ENCODE results near the gene ZBTB3. TPM values are rescaled to one million over a fixed set of nuclear protein-coding genes. Genes with fewer than 3 reads are reported as not detected.
"Not testable (repeated sequence)": the region's sequence is repeated elsewhere in the genome, so short reads cannot be mapped to it uniquely, and the experiment has no call there.

Gene ZBTB3
- polyA plus RNA-seq, 2 of the 4 experiments (the other 2 are of a cell fraction): 2.0 to 3.1 TPM

- WGBS (ENCODE audit: missing lambda C conversion rate): 56% methylated on average over 6 of the region's 7 CpGs
- CTCF ChIA-PET: interaction anchor here (0.7 to 5.3 kb wide), 10 partner anchors 11 to 317 kb away, joined by 3 to 39 read pairs (median 5); partner anchors contain the start of gene LRRN4CL
- POLR2A ChIA-PET: interaction anchor here (1.1 to 6.1 kb wide), 7 partner anchors 22 to 136 kb away, joined by 4 to 64 read pairs (median 7); partner anchors contain the start of genes C11orf98, CSKMT, HNRNPUL2 and LBHD1
- H3K4me1 ChIP-seq: peaks cover 26% of the 10 kb centered on the region
- ATAC-seq (peak; percentile 2 to 9; a peak in 3 of 6 replicates), FAIRE-seq (no peak), DNase-seq (ENCODE audit: low read depth in 1 of 2, low spot score in 1 of 2) (peak in 1 of 2 experiments; percentile 49)
- no peaks in the 10 kb centered on the region for H3K9me3 ChIP-seq
- peak overlapping the region; percentile 69 for H3K4me3 ChIP-seq
- peak overlapping the region; percentile 80 to 92 for H3K27ac ChIP-seq
- H3K4me2 ChIP-seq: peak overlapping the region; percentile 78
- TF ChIP-seq CBX2 (IDR thresholded peaks at IDR 0.05; ENCODE audit: borderline replicate concordance, low read depth) (no peak), ZSCAN20 (CRISPR knock-in tag; IDR thresholded peaks at IDR 0.05) (no peak), ELK1 (IDR thresholded peaks at IDR 0.05; ENCODE audit: low read depth, low read length) (no peak), FOSB (CRISPR knock-in tag; IDR thresholded peaks at IDR 0.05) (no peak), RAD21 (conservative IDR thresholded peaks at IDR 0.05 in 1 of 2, IDR thresholded peaks at IDR 0.05 in 1 of 2) (no peak), RARB (CRISPR knock-in tag; IDR thresholded peaks at IDR 0.05) (no peak), RFX5 (IDR thresholded peaks at IDR 0.05) (no peak)
Measured at GRCh38 chr11:62705413-62705812, 48.5 kb downstream of the ZBTB3 start.

DNA sequence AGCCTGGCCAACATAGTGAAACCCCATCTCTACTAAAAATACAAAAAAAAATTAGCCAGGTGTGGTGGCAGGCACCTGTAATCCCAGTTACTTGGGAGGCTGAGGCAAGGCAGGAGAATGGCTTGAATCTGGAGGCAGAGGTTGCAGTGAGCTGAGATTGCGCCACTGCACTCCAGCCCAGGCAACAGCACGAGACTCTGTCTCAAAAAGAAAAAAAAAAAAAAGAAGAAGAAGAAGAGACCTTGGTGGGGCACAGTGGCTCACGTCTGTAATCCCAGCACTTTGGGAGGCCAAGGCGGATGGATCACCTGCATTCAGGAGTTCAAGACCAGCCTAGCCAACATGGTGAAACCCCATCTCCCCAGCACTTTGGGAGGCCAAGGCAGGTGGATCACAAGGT is 50.0 kb downstream of the ZBTB3 start:
- WGBS (ENCODE audit: missing lambda C conversion rate): 98% methylated on average over 4 of the region's 4 CpGs
- not testable (repeated sequence) for H3K27ac ChIP-seq; H3K4me2 ChIP-seq; H3K9me3 ChIP-seq; ATAC-seq; H3K4me3 ChIP-seq; FAIRE-seq; DNase-seq (ENCODE audit: low read depth in 1 of 2, low spot score in 1 of 2)
- CTCF ChIA-PET: interaction anchor here (1.1 to 4.5 kb wide), 6 partner anchors 10 to 66 kb away, joined by 3 to 39 read pairs (median 6); partner anchors contain the start of gene LRRN4CL
- H3K4me1 ChIP-seq: peaks cover 18% of the 10 kb centered on the region
- POLR2A ChIA-PET: interaction anchor here (1.1 kb wide), 1 partner anchor 32 kb away, joined by 3 read pairs; the partner anchor contains the start of gene LBHD1

DNA sequence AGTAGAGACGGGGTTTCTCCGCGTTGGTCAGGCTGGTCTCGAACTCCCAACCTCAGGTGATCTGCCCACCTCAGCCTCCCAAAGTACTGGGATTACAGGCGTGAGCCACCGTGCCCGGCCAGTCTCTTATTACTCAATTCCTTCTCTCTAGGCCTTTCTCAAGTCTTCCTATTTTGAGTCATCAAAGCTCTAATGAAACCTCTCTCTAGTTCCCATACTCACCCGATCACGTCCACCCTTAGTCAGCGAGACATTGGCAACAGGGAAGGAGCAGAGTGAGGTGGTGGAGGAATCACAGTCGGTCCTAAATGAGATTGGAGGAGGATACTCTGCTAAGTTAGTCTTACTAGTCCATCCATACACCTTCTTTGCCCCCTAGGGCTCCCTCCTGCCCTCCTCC is 51.7 kb downstream of the ZBTB3 start:
- DNase-seq (ENCODE audit: low read depth in 1 of 2, low spot score in 1 of 2) (no peak), FAIRE-seq (no peak), ATAC-seq (no peak)
- WGBS (ENCODE audit: missing lambda C conversion rate): 93% methylated on average over 11 of the region's 11 CpGs
- POLR2A ChIA-PET: interaction anchor here (1.6 to 1.8 kb wide), 2 partner anchors 25 to 37 kb away, joined by 4 to 6 read pairs; partner anchors contain the start of genes C11orf98, CSKMT, HNRNPUL2 and TTC9C
- no peaks in the 10 kb centered on the region for H3K9me3 ChIP-seq
- TF ChIP-seq ATOH8 (CRISPR knock-in tag; IDR thresholded peaks at IDR 0.05; ENCODE audit: low read depth) (no peak), GATA3 (IDR thresholded peaks at IDR 0.05; ENCODE audit: borderline replicate concordance) (no peak), PHF8 (IDR thresholded peaks at IDR 0.05; ENCODE audit: borderline replicate concordance, low read depth) (no peak)
- H3K27ac ChIP-seq: no peak overlapping the region
- CTCF ChIA-PET: interaction anchor here (1.1 to 4.5 kb wide), 4 partner anchors 8 to 21 kb away, joined by 3 to 39 read pairs (median 10); no protein-coding TSS in a partner anchor
- no peak overlapping the region for H3K4me2 ChIP-seq
- H3K4me1 ChIP-seq: peaks cover 12% of the 10 kb centered on the region
- H3K4me3 ChIP-seq: no peak overlapping the region

Small RNA genes lying within 50 kb of the gene (small RNA-seq; reads per million reads assigned to genes)
- gene MIR6514: 0 to 1.4 (median 0.13) reads per million in 6 experiments

Other genes with a start within 250 kb of the ZBTB3 start
- 82.0 and 98.0 TPM in 2 replicates for gene AHNAK, start 207.4 kb downstream of the ZBTB3 start, polyA plus RNA-seq (2011; rRNA removed)
- gene AHNAK, start 207.4 kb downstream of the ZBTB3 start, polyA plus RNA-seq (2017; fragmentation: RNase III; extraction: RNeasy Plus Mini Kit Qiagen cat#74134 plus additional on column Dnase treatment): 41.5 to 62.9 TPM (median 43.3 TPM) in 3 replicates
- 1,728 and 1,795 TPM in 2 replicates for gene EEF1G, start 180.3 kb downstream of the ZBTB3 start, polyA plus RNA-seq (2011; rRNA removed)
- 1,570 to 1,588 TPM (median 1,580 TPM) in 3 replicates for gene EEF1G, start 180.3 kb downstream of the ZBTB3 start, polyA plus RNA-seq (2017; fragmentation: RNase III; extraction: RNeasy Plus Mini Kit Qiagen cat#74134 plus additional on column Dnase treatment)
- gene TUT1, start 162.6 kb downstream of the ZBTB3 start, polyA plus RNA-seq (2011; rRNA removed): 12.9 and 15.5 TPM in 2 replicates
- 9.9 to 11.7 TPM (median 11.1 TPM) in 3 replicates for gene TUT1, start 162.6 kb downstream of the ZBTB3 start, polyA plus RNA-seq (2017; fragmentation: RNase III; extraction: RNeasy Plus Mini Kit Qiagen cat#74134 plus additional on column Dnase treatment)
- 21.8 and 44.3 TPM in 2 replicates for gene MTA2, start 152.3 kb downstream of the ZBTB3 start, polyA plus RNA-seq (2011; rRNA removed)
- 79.3 to 85.0 TPM (median 84.5 TPM) in 3 replicates for gene MTA2, start 152.3 kb downstream of the ZBTB3 start, polyA plus RNA-seq (2017; fragmentation: RNase III; extraction: RNeasy Plus Mini Kit Qiagen cat#74134 plus additional on column Dnase treatment)
- 15.2 and 19.7 TPM in 2 replicates for gene EML3, start 141.4 kb downstream of the ZBTB3 start, polyA plus RNA-seq (2011; rRNA removed)
- gene EML3, start 141.4 kb downstream of the ZBTB3 start, polyA plus RNA-seq (2017; fragmentation: RNase III; extraction: RNeasy Plus Mini Kit Qiagen cat#74134 plus additional on column Dnase treatment): 21.4 to 28.0 TPM (median 27.2 TPM) in 3 replicates
- 0.92 and 1.6 TPM in 2 replicates for gene ROM1, start 140.9 kb downstream of the ZBTB3 start, polyA plus RNA-seq (2011; rRNA removed)
- gene ROM1, start 140.9 kb downstream of the ZBTB3 start, polyA plus RNA-seq (2017; fragmentation: RNase III; extraction: RNeasy Plus Mini Kit Qiagen cat#74134 plus additional on column Dnase treatment): 2.8 to 3.7 TPM (median 3.2 TPM) in 3 replicates
- gene B3GAT3, start 132.2 kb downstream of the ZBTB3 start, polyA plus RNA-seq (2011; rRNA removed): 19.0 and 20.5 TPM in 2 replicates
- 38.1 to 41.0 TPM (median 40.9 TPM) in 3 replicates for gene B3GAT3, start 132.2 kb downstream of the ZBTB3 start, polyA plus RNA-seq (2017; fragmentation: RNase III; extraction: RNeasy Plus Mini Kit Qiagen cat#74134 plus additional on column Dnase treatment)
- gene GANAB, start 107.5 kb downstream of the ZBTB3 start, polyA plus RNA-seq (2011; rRNA removed): 215 and 308 TPM in 2 replicates
- 206 to 220 TPM (median 214 TPM) in 3 replicates for gene GANAB, start 107.5 kb downstream of the ZBTB3 start, polyA plus RNA-seq (2017; fragmentation: RNase III; extraction: RNeasy Plus Mini Kit Qiagen cat#74134 plus additional on column Dnase treatment)
- gene INTS5, start 100.9 kb downstream of the ZBTB3 start, polyA plus RNA-seq (2011; rRNA removed): 9.7 and 12.3 TPM in 2 replicates
- gene INTS5, start 100.9 kb downstream of the ZBTB3 start, polyA plus RNA-seq (2017; fragmentation: RNase III; extraction: RNeasy Plus Mini Kit Qiagen cat#74134 plus additional on column Dnase treatment): 11.2 to 11.8 TPM (median 11.3 TPM) in 3 replicates
- gene C11orf98, start 89.0 kb downstream of the ZBTB3 start, polyA plus RNA-seq (2011; rRNA removed): 89.1 and 91.7 TPM in 2 replicates
- gene C11orf98, start 89.0 kb downstream of the ZBTB3 start, polyA plus RNA-seq (2017; fragmentation: RNase III; extraction: RNeasy Plus Mini Kit Qiagen cat#74134 plus additional on column Dnase treatment): 128 to 161 TPM (median 140 TPM) in 3 replicates
- gene CSKMT, start 88.8 kb downstream of the ZBTB3 start, polyA plus RNA-seq (2011; rRNA removed): 5.4 and 5.7 TPM in 2 replicates
- 12.9 to 18.2 TPM (median 14.3 TPM) in 3 replicates for gene CSKMT, start 88.8 kb downstream of the ZBTB3 start, polyA plus RNA-seq (2017; fragmentation: RNase III; extraction: RNeasy Plus Mini Kit Qiagen cat#74134 plus additional on column Dnase treatment)
- gene UQCC3, start 82.5 kb downstream of the ZBTB3 start, polyA plus RNA-seq (2011; rRNA removed): 13.9 and 20.2 TPM in 2 replicates
- gene UQCC3, start 82.5 kb downstream of the ZBTB3 start, polyA plus RNA-seq (2017; fragmentation: RNase III; extraction: RNeasy Plus Mini Kit Qiagen cat#74134 plus additional on column Dnase treatment): 27.8 to 31.1 TPM (median 28.7 TPM) in 3 replicates
- gene LBHD1, start 81.9 kb downstream of the ZBTB3 start, polyA plus RNA-seq (2011; rRNA removed): 4.1 and 5.3 TPM in 2 replicates
- 4.9 to 8.3 TPM (median 6.8 TPM) in 3 replicates for gene LBHD1, start 81.9 kb downstream of the ZBTB3 start, polyA plus RNA-seq (2017; fragmentation: RNase III; extraction: RNeasy Plus Mini Kit Qiagen cat#74134 plus additional on column Dnase treatment)
- 56.8 and 120 TPM in 2 replicates for gene UBXN1, start 75.1 kb downstream of the ZBTB3 start, polyA plus RNA-seq (2011; rRNA removed)
- gene UBXN1, start 75.1 kb downstream of the ZBTB3 start, polyA plus RNA-seq (2017; fragmentation: RNase III; extraction: RNeasy Plus Mini Kit Qiagen cat#74134 plus additional on column Dnase treatment): 110 to 117 TPM (median 117 TPM) in 3 replicates
- gene LRRN4CL, start 64.6 kb downstream of the ZBTB3 start, polyA plus RNA-seq (2011; rRNA removed): 0.03 and 0.04 TPM in 2 replicates
- 0.03 to 0.08 TPM (median 0.08 TPM) in 3 replicates for gene LRRN4CL, start 64.6 kb downstream of the ZBTB3 start, polyA plus RNA-seq (2017; fragmentation: RNase III; extraction: RNeasy Plus Mini Kit Qiagen cat#74134 plus additional on column Dnase treatment)
- 63.9 and 101 TPM in 2 replicates for gene BSCL2, start 46.7 kb downstream of the ZBTB3 start, polyA plus RNA-seq (2011; rRNA removed)
- 63.0 to 72.4 TPM (median 64.5 TPM) in 3 replicates for gene BSCL2, start 46.7 kb downstream of the ZBTB3 start, polyA plus RNA-seq (2017; fragmentation: RNase III; extraction: RNeasy Plus Mini Kit Qiagen cat#74134 plus additional on column Dnase treatment)
- gene GNG3, start 46.5 kb downstream of the ZBTB3 start, polyA plus RNA-seq (2011; rRNA removed): not detected in 2 replicates
- gene GNG3, start 46.5 kb downstream of the ZBTB3 start, polyA plus RNA-seq (2017; fragmentation: RNase III; extraction: RNeasy Plus Mini Kit Qiagen cat#74134 plus additional on column Dnase treatment): 0.15 TPM in 1 of 3 replicates, not detected in the others
- gene HNRNPUL2, start 26.7 kb downstream of the ZBTB3 start, polyA plus RNA-seq (2011; rRNA removed): 31.4 and 31.6 TPM in 2 replicates
- 71.3 to 79.5 TPM (median 74.4 TPM) in 3 replicates for gene HNRNPUL2, start 26.7 kb downstream of the ZBTB3 start, polyA plus RNA-seq (2017; fragmentation: RNase III; extraction: RNeasy Plus Mini Kit Qiagen cat#74134 plus additional on column Dnase treatment)
- gene TTC9C, start 25.7 kb downstream of the ZBTB3 start, polyA plus RNA-seq (2011; rRNA removed): 42.6 and 44.0 TPM in 2 replicates
- gene TTC9C, start 25.7 kb downstream of the ZBTB3 start, polyA plus RNA-seq (2017; fragmentation: RNase III; extraction: RNeasy Plus Mini Kit Qiagen cat#74134 plus additional on column Dnase treatment): 32.6 to 34.1 TPM (median 33.5 TPM) in 3 replicates
- gene POLR2G, start 7.4 kb upstream of the ZBTB3 start, polyA plus RNA-seq (2011; rRNA removed): 308 and 324 TPM in 2 replicates
- gene POLR2G, start 7.4 kb upstream of the ZBTB3 start, polyA plus RNA-seq (2017; fragmentation: RNase III; extraction: RNeasy Plus Mini Kit Qiagen cat#74134 plus additional on column Dnase treatment): 186 to 199 TPM (median 188 TPM) in 3 replicates
- 14.0 and 17.5 TPM in 2 replicates for gene TAF6L, start 17.2 kb upstream of the ZBTB3 start, polyA plus RNA-seq (2011; rRNA removed)
- 20.8 to 23.5 TPM (median 22.7 TPM) in 3 replicates for gene TAF6L, start 17.2 kb upstream of the ZBTB3 start, polyA plus RNA-seq (2017; fragmentation: RNase III; extraction: RNeasy Plus Mini Kit Qiagen cat#74134 plus additional on column Dnase treatment)
- 64.7 and 105 TPM in 2 replicates for gene TMEM179B, start 33.2 kb upstream of the ZBTB3 start, polyA plus RNA-seq (2011; rRNA removed)
- 57.6 to 64.4 TPM (median 62.8 TPM) in 3 replicates for gene TMEM179B, start 33.2 kb upstream of the ZBTB3 start, polyA plus RNA-seq (2017; fragmentation: RNase III; extraction: RNeasy Plus Mini Kit Qiagen cat#74134 plus additional on column Dnase treatment)
- 20.6 and 26.5 TPM in 2 replicates for gene TMEM223, start 37.8 kb upstream of the ZBTB3 start, polyA plus RNA-seq (2011; rRNA removed)
- 20.1 to 24.3 TPM (median 23.5 TPM) in 3 replicates for gene TMEM223, start 37.8 kb upstream of the ZBTB3 start, polyA plus RNA-seq (2017; fragmentation: RNase III; extraction: RNeasy Plus Mini Kit Qiagen cat#74134 plus additional on column Dnase treatment)
- 35.5 and 50.7 TPM in 2 replicates for gene NXF1, start 51.3 kb upstream of the ZBTB3 start, polyA plus RNA-seq (2011; rRNA removed)
- 46.6 to 47.7 TPM (median 46.9 TPM) in 3 replicates for gene NXF1, start 51.3 kb upstream of the ZBTB3 start, polyA plus RNA-seq (2017; fragmentation: RNase III; extraction: RNeasy Plus Mini Kit Qiagen cat#74134 plus additional on column Dnase treatment)
- gene STX5, start 77.9 kb upstream of the ZBTB3 start, polyA plus RNA-seq (2011; rRNA removed): 30.3 and 32.3 TPM in 2 replicates
- gene STX5, start 77.9 kb upstream of the ZBTB3 start, polyA plus RNA-seq (2017; fragmentation: RNase III; extraction: RNeasy Plus Mini Kit Qiagen cat#74134 plus additional on column Dnase treatment): 16.8 to 21.0 TPM (median 19.5 TPM) in 3 replicates
- gene TEX54, start 78.7 kb upstream of the ZBTB3 start, polyA plus RNA-seq (2011; rRNA removed): not detected in 2 replicates
- not detected in 3 replicates for gene TEX54, start 78.7 kb upstream of the ZBTB3 start, polyA plus RNA-seq (2017; fragmentation: RNase III; extraction: RNeasy Plus Mini Kit Qiagen cat#74134 plus additional on column Dnase treatment)
- 47.6 and 52.9 TPM in 2 replicates for gene WDR74, start 85.4 kb upstream of the ZBTB3 start, polyA plus RNA-seq (2011; rRNA removed)
- gene WDR74, start 85.4 kb upstream of the ZBTB3 start, polyA plus RNA-seq (2017; fragmentation: RNase III; extraction: RNeasy Plus Mini Kit Qiagen cat#74134 plus additional on column Dnase treatment): 88.9 to 100 TPM (median 90.6 TPM) in 3 replicates
- 1,064 and 1,133 TPM in 2 replicates for gene SLC3A2, start 126.7 kb upstream of the ZBTB3 start, polyA plus RNA-seq (2011; rRNA removed)
- 906 to 1,102 TPM (median 1,007 TPM) in 3 replicates for gene SLC3A2, start 126.7 kb upstream of the ZBTB3 start, polyA plus RNA-seq (2017; fragmentation: RNase III; extraction: RNeasy Plus Mini Kit Qiagen cat#74134 plus additional on column Dnase treatment)
- not detected in 2 replicates for gene CHRM1, start 167.2 kb upstream of the ZBTB3 start, polyA plus RNA-seq (2011; rRNA removed)
- not detected in 3 replicates for gene CHRM1, start 167.2 kb upstream of the ZBTB3 start, polyA plus RNA-seq (2017; fragmentation: RNase III; extraction: RNeasy Plus Mini Kit Qiagen cat#74134 plus additional on column Dnase treatment)
- not detected in 2 replicates for gene SLC22A6, start 230.8 kb upstream of the ZBTB3 start, polyA plus RNA-seq (2011; rRNA removed)
- gene SLC22A6, start 230.8 kb upstream of the ZBTB3 start, polyA plus RNA-seq (2017; fragmentation: RNase III; extraction: RNeasy Plus Mini Kit Qiagen cat#74134 plus additional on column Dnase treatment): not detected in 3 replicates